Ammon's horn (tissue), 1 donor: ENCODE measurements around the gene ITSN1.
"Not testable (repeated sequence)": the region's sequence is repeated elsewhere in the genome, so short reads cannot be mapped to it uniquely, and the experiment has no call there.

Experiments used
- DNase-seq: peaks from one replicate; pipeline ENCODE4 v3.0.0-alpha.2; 2016; ENCODE audit warnings: low spot score

The ITSN1 gene

DNA sequence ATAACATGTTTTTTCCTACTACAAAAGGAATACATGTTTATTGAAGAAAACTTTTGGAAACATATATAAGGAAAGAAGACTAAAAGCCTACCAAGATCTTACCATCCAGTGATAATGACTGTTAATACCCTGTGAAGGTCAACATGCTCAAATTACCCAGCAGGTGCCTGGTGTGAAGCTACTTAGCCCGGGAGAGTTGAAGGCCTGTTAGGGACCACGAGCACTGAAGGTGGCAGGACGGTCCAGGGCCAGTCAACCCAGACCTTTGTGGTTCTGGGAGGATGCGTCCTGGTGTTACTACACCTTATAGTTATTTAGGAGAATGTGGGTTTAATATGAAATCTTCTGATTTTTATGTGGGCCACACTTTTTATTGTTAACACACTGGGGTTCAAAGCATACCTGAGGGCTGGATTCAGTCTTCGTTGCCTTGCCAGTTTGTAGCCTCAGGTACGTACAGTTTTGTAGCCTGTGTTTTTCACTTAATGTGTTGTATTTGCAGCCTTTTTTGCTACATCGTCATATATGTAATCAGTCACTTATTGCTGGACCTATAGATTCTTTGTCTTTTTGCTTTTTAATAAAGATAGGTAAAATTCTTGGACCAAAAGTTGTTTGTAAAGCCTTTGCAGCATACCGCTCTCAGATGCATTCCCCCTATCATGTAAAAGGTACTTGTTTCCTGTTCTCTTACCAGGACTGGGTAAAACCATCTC, 9.8 kb downstream of the ITSN1 start:
- no peak for DNase-seq

DNA sequence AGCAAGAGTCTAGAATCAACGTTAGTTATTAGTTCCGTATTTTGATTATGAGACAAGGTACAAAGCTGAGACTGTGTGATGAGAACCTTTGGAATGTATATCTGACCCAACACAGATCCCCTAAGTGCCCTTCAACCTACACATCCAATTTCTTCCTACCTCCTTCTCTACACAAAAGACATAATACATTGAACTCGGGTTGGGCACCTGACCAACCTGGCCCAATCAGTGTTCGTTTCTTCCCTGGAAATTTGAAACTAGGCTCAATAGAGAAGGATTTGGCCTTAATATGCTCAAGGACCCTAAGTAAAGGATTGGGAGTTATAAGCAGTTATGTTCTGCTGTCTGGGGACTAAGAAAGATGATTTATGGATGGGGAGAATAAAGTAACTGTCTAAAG, 12.1 kb downstream of the ITSN1 start:
- no peak for DNase-seq

DNA sequence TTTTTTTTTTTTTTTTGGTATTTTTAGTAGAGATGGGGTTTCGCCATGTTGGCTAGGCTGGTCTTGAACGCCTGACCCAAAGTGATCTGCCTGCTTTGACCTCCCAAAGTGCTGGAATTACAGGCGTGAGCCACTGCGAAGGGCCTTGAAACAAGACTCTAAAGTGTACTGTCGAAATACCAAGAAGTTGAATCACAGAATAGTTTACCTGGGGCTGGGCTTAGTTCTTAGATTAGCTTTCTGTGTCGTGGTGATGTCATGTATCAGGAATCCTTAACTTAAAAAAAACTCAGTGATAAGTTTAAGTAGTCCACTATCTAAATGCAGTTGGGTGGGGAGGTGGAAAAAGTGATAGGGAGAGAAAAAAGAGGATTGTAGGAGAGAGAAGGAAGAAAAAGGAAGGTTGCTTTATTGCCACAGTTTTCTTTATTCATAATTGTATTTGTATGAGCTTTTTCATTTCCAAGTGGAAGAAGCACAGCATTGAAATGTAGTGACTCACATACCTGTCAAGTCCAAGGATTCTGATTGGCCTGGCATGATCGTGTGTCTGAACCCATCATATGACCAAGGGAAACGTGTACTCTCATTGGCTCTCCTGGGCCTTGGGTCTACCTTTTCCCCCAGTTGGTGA, 13.4 kb downstream of the ITSN1 start:
- no peak for DNase-seq

DNA sequence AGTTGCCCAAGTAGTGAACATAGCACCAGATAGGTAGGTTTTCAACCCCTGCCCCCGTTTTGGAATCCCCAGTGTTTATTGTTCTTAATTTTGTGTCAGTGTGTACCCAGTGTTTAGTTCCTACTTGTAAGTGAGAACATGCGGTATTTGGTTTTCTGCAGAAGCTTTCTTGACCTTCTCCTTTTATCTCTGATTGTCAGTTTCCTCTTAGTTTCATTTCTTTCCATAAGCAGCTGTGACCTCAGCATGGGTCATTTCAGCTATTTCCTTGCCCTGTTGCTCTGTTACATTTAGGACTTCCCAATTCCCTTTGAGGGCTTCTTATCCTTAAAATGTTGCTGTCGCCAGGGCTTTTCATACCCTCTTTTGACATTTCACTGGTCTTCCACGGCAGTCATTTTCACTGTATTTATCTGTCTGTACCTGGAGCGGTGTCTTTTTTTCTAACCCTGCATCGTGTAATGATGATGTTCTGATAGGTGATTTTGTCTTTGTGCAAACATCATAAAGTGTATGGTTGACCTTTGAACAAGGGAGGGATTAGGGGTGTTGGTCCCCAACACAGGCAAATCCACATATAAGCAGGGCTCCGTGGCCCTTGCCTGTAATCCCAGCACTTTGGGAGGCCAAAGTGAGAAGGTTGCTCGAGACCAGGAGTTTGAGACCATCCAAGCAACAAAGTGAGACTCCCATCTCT, 15.0 kb downstream of the ITSN1 start:
- peak; percentile 15 for DNase-seq

DNA sequence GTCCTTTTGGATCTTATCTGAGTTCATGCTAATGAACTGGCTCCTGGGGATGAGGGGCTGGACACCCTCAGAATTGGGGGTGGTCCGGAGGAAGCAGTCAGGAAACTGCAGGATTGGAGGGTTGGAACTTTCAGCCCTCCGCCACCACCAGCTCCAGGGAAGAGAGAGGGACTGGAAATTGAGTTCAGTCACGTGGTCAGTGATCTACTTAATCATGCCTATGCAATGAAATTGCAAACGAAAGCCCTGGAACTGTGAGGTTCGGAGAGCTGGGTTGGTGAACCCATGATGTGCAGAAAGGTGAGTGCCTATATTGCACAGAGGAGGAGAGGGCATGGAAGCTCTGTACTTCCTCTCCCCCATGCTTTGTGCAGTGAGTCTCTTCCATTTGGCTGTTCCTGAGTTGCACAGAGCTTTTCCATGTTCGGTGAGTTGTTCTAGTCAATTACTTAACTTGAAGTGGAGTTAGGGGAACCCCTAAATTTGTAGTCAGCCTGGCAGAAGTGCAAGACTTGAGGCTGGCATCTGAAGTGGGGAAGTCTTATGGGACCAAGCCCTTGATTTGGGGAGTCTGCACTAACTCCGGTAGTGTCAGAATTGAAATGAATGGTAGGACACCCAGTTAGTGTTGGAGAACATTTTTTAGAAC, 16.7 kb downstream of the ITSN1 start:
- DNase-seq: no peak

DNA sequence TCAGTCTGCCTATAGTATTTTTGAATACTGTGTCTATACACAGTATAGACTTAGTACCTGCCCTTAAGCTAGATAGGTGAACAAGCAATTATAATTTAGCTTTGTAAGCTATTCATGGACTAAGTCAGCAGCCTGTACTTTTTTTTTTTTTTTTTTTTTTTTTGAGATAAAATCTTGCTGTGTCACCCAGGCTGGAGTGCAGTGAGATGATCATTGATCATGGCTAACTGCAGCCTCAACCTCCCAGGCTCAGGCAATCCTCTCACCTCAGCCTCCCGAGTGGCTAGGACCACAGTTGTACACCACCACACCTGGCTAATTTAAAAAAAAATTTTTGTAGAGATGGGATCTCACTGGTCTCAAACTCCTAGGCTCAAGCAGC, 17.3 kb downstream of the ITSN1 start:
- DNase-seq: no peak

DNA sequence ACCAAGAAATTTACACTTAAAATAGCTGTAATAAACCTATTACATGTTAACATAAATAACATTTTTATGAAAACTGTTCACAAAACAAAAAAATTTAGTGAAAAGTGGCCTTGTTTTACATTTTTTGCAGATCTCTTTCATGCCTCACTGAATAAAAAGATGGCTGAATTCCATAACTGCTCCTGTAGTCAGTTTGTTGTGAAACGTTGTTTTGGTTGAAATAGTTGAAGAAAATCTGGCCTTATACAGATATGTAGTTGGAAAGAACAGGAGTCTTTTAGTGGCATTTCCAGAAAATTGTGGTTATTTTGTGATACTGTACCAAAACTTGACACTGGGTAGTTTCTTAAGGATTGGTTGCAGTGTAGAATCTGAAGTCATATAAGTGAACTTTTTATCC, 18.1 kb downstream of the ITSN1 start:
- DNase-seq: no peak

DNA sequence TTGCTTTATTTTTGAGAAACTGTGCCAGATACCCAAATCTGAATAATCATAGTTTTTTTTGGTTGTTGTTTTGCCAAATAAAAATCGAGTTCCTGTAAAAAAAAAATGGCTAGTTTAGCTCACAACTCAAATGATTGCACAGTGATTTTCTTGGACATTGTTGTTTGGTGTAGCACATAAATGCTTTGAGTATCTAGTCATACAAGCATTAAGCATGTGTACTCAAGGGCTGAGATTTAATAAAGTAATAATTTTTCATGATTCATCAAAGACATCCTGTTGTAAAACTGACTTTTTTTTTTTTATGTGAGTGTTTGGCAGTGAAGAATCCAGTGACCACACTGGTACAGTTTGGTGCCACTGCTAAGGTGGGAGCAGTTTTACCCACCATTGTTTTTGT, 18.8 kb downstream of the ITSN1 start:
- DNase-seq: no peak

DNA sequence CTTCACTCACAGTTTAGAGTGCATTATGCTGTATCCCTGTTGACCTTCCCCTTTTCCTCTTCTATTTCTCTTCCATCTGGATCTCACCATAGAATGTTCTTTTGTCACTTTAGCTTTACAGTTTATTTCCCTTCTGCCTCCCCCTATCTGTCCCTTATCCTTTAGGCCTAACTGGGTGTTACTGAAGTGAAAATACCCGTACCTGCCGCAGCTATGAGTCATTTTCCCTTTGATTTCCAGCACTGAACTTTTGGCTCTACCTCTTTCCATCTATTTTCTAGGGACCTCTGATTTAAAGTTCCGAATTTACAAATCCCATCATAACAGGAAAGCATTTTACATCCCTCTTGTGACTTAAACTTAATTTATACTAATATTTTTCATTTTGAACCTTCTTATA, 19.7 kb downstream of the ITSN1 start:
- no peak for DNase-seq

DNA sequence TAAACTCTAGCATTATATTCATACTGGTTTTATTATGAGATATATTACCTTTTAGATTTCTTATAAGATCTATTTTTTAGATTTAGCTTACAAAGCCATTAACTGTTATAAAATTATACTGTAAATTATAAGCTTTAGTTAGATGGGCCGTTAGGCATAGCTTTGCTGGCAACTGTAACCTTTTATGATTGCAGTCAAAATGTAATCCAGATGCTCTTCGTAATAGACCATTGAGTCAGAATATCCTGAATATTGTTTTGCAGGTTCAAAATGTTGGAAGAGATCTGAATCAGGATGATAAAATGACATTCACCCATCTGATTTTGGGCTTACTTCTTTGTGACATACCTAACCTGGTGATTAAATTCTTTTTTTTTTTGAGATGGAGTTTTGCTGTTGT, 20.9 kb downstream of the ITSN1 start:
- DNase-seq: no peak

DNA sequence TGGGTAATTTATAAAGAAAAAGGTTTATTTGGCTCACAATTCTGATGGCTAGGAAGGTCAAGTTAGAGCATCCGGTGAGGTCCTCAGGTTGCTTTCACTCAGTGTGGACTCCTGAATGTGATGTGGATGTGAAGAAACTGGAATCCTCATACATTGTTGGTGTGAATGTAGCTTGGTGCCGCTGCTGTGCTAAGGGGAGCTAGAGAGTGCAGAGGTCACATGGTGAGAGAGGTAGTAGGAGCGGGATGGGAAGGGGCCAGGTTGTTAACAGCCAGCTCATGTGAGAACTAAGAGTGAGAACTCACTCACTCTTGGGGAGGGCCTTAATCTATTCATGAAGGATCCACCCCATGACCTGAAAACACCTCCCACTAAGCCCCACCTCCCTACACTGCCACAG, 21.8 kb downstream of the ITSN1 start:
- no peak for DNase-seq

DNA sequence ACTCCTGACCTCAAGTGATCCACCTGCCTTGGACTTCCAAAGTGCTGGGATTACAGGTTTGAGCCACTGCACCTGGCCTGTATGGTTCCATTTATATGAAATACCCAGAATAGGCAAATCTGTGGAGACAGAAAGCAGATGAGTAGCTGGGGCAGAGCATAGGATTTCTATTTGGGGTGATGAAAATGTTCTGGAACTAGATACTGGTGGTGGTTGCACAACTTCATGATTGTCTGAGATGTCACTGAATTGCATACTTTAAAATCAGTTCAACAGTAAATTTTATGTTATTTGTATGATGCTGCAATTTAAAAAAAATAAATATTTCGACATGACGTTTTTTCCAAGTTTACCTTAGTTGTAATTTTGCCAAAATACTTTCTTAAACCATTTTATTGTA, 23.9 kb downstream of the ITSN1 start:
- DNase-seq: no peak

DNA sequence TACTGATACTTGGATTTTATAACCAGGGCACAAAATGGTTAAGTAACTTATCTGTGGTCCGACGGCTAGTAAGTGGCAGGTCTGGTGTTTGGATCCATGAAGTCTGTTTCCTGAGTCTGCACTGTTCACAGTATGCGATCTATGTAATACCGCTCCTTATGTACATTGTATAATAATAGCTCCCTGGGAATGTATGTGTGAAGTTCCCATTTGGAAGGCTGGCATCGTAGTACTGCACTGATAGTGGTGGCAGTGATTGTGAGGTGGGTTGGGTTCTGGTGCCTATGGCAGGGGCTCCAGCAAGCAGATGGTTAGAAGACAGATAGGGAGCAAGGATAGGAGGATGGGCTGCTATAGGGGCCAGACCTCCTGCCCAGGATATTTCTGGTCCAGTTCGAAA, 25.3 kb downstream of the ITSN1 start:
- no peak for DNase-seq

DNA sequence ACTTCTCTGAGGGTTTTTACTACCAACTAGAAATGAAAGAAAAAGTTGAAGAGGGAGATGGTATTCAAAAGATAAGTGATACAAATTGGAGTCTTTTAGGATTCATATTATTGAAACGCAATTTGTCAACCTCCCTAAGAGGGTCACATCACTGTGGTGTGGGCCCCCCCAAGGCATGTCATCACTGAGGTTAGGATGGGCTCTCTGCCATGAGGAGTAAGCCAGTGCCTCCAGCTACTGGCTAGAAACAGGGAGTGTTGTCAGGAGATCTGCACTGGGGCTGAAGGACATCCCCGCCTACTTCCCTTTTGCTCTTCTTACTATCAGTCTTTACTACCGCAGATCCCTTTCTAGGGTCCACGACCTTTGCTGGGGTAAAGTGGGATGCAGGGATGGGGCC, 25.9 kb downstream of the ITSN1 start:
- DNase-seq: no peak

DNA sequence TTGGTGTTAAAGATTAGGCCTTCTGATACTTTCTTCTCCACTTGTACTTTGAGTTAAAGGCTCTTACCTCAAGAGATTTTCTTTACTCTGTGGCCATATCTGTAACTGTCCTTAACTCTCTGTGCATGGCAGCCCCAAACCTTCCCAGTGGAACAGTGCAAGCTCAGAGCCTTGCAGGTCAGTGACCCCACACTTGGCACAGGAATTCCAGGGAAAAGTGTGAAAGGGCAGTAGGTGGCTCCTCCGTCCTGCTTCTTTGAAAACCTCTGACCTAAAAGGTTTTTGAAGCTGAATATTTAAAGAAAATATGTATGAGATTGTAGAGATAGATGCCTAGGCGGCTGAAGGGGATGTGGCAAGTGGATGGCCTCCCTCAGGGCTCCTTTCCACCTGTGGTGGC, 26.3 kb downstream of the ITSN1 start:
- no peak for DNase-seq

DNA sequence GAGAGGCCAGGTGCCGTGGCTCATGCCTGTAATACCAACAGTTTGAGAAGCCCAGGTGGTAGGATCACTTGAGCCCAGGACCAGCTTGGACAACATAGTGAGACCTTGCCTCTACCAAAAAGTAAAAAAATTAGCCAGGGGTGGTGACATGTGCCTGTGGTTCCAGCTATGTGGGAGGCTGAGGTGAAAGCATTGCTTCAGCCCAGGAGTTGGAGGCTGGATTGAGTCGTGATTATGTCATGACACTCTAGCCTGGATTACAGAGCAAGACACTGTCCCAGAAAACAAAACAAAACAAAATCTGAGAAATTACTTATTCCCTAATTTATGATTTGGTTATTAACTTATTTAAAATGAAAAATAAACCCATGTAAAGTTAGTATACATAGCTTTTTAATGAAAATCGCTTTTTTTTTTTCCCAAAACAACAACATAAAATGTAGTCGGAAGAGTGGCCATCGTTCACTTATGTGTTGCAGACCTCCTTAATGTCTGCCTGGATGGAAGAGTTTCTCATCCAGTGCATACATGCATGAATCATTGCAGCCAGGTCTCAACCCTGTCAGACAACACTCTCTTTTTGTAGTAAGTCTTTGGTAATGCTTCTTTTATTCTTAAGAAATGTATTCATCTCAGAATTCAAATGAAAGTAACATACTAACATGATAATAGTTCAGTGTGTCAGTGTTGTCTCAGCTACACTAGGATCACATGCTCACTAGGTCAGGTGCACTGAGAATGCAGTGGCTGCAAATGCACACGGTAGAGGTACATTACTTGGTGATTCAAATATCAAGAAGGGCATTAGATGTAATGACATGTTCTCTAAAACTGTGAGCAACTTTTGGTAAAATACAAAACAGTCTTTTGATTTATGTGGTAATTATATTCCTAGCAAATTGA, 28.0 kb downstream of the ITSN1 start:
- DNase-seq: no peak

DNA sequence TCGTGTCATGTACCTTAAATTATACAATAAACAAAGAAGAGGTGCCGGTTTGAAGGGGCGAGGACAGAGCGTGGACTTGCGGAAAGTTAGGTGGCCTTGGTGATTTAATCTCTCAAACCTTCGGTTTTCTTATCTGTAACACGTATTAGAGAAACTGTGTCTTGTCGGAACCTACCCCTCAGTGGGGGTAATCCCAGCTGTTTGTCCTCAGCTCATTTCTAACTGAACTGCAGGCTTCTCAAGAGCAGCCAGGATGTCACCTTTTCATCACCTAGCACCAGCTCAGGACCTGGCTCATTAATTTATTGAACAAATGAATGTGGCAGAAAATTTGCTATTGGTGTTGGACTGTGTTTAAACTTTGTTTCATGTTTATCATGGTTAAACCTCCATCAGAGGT, 31.2 kb downstream of the ITSN1 start:
- DNase-seq: no peak

DNA sequence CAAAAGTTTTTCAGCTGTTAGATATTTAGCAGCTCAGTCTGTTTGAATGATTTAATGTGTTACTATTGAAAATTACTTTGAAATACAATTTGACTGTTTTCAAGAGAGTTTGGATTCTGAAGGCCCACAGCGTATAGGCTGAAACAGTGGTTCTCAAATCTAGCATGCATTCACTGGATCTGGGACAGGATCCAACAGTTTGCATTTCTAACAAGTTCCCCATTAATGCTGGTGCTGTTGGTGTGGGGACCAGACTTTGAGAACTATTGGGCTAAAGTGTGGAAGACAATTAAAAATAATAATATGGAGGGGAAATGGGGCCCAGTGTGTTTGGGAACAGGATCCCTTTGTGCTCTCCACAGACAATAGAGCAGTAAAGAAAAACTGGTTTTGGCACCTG, 31.9 kb downstream of the ITSN1 start:
- peak; percentile 63 for DNase-seq

DNA sequence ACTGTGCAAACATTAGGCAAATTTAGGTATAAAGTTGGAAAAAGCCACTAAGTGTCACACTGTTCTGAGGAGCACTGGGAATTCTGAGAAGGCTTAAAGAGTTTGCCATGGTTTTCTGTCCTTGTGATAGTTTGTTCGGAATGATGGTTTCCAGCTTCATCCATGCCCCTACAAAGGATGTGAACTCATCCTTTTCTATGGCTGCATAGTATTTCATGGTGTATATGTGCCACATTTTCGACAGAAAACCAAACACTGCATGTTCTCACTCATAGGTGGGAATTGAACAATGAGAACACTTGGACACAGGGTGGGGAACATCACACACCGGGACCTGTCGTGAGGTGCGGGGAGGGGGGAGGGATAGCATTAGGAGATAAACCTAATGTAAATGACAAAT, 34.4 kb downstream of the ITSN1 start:
- DNase-seq: not testable (repeated sequence)

DNA sequence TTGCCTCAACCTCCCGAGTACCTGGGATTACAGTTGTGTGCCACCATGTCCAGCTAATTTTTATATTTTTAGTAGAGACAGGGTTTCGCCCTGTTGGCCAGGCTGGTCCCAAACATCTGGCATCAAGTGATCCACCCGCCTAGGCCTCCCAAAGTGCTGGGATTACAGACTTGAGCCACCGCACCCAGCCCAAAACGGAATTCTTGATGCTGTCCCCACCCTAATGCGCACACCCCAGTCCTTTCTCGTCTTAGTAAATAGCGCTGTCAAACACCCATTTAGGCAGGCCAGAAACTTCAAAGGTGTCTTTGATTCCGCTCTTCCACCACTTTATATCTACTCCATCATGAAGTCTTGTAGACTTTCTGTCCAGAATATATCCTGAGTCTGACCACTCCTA, 35.1 kb downstream of the ITSN1 start:
- no peak for DNase-seq

DNA sequence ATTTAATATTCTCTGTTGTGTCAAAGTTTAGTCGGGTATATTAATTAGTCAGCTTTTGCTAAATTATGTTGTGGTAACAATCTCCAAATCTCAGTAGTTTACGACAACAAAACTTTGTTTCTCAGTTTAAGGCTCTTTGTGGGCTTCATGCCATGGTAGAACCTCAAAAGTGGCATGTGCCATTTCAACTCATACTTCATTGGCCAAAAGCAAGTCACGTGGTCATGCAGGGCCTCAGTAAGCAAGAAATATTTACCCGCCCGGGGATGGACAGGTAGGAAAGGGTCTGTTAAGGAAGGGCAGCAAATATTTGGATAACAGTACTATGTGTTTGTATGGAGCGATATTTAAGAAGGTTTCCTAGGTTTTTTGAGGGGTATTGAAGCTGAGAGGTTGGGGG, 38.6 kb downstream of the ITSN1 start:
- DNase-seq: no peak

DNA sequence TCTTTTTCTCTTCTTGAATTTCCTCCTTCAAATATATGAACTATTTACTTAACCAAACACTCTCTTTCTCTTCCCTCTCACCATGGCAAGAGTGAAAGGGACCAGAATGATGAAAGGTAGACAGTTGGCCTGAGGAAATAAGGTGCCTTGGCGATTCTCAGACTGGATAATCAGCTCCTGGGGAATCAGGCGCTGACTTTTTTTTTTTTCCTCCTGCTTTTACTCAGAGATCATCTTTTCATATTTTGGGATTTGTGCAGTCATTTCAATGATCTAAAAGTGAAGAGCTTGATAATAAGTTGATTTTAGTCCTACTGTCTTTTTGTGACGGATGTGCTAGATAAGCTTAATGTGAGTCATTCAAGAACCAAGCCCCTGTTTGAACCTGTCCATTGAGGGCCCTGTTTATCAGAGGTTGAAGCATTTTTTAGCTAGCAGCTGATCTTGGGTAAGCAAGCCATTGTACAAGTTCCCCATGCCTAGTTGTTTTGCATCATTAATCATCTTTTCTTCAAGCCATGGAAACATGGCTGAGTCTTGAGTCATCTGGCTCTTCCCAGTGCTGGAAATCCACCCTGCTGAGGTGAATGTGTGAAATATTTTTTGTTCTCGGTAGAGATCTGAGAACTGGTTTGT, 40.8 kb downstream of the ITSN1 start:
- DNase-seq: no peak
